ENCODE measurements around the gene C20orf141.
A peak's percentile ranks its signal among the peaks of the same experiment; 100 is the strongest.
"Not testable (repeated sequence)": the region's sequence is repeated elsewhere in the genome, so short reads cannot be mapped to it uniquely, and the experiment has no call there.

C20orf141 gene

GRCh38 chr20:2814587-2815051 lies at the start of gene C20orf141:
TSS of gene C20orf141 (plus strand) at chr20:2814987. CDS start at chr20:2815185, 198 bp downstream.
- peak; percentile 88 for DNase-seq (ENCODE audit: low spot score)

- no peak for DNase-seq (ENCODE audit: low spot score)
Measured at GRCh38 chr20:2767768-2768631, 46.8 kb upstream of the C20orf141 start.

GRCh38 chr20:2768632-2769015 lies 46.2 kb upstream of the C20orf141 start:
- no peak for DNase-seq (ENCODE audit: low spot score)

- not testable (repeated sequence) for DNase-seq (ENCODE audit: low spot score)
Measured at GRCh38 chr20:2770091-2770490, 44.7 kb upstream of the C20orf141 start.

- DNase-seq (ENCODE audit: low spot score), result no peak
Measured at GRCh38 chr20:2771631-2772080, 43.1 kb upstream of the C20orf141 start.

GRCh38 chr20:2773812-2774211 lies 41.0 kb upstream of the C20orf141 start:
- DNase-seq (ENCODE audit: low spot score), result no peak

- DNase-seq (ENCODE audit: low spot score), result no peak
Measured at GRCh38 chr20:2775139-2775538, 39.6 kb upstream of the C20orf141 start.

- no peak for DNase-seq (ENCODE audit: low spot score)
Measured at GRCh38 chr20:2778602-2779321, 36.0 kb upstream of the C20orf141 start.

- DNase-seq (ENCODE audit: low spot score), result no peak
Measured at GRCh38 chr20:2780948-2781347, 33.8 kb upstream of the C20orf141 start.

- no peak for DNase-seq (ENCODE audit: low spot score)
Measured at GRCh38 chr20:2783908-2784566, 30.8 kb upstream of the C20orf141 start.

GRCh38 chr20:2793471-2793870 lies 21.3 kb upstream of the C20orf141 start:
- no peak for DNase-seq (ENCODE audit: low spot score)

- DNase-seq (ENCODE audit: low spot score), result no peak
Measured at GRCh38 chr20:2794202-2794748, 20.5 kb upstream of the C20orf141 start.

GRCh38 chr20:2794866-2795447 lies 19.8 kb upstream of the C20orf141 start:
- DNase-seq (ENCODE audit: low spot score), result no peak

GRCh38 chr20:2795451-2795850 lies 19.3 kb upstream of the C20orf141 start:
- DNase-seq (ENCODE audit: low spot score), result no peak

GRCh38 chr20:2796011-2796660 lies 18.7 kb upstream of the C20orf141 start:
- no peak for DNase-seq (ENCODE audit: low spot score)

GRCh38 chr20:2797136-2797983 lies 17.4 kb upstream of the C20orf141 start:
- DNase-seq (ENCODE audit: low spot score), result no peak

GRCh38 chr20:2798095-2798805 lies 16.5 kb upstream of the C20orf141 start:
- no peak for DNase-seq (ENCODE audit: low spot score)

GRCh38 chr20:2798814-2799213 lies 16.0 kb upstream of the C20orf141 start:
- DNase-seq (ENCODE audit: low spot score), result no peak

- no peak for DNase-seq (ENCODE audit: low spot score)
Measured at GRCh38 chr20:2799271-2799670, 15.5 kb upstream of the C20orf141 start.

All from COLO829 (cell line).